ENCODE measurements around the gene CDH4.

DNA sequence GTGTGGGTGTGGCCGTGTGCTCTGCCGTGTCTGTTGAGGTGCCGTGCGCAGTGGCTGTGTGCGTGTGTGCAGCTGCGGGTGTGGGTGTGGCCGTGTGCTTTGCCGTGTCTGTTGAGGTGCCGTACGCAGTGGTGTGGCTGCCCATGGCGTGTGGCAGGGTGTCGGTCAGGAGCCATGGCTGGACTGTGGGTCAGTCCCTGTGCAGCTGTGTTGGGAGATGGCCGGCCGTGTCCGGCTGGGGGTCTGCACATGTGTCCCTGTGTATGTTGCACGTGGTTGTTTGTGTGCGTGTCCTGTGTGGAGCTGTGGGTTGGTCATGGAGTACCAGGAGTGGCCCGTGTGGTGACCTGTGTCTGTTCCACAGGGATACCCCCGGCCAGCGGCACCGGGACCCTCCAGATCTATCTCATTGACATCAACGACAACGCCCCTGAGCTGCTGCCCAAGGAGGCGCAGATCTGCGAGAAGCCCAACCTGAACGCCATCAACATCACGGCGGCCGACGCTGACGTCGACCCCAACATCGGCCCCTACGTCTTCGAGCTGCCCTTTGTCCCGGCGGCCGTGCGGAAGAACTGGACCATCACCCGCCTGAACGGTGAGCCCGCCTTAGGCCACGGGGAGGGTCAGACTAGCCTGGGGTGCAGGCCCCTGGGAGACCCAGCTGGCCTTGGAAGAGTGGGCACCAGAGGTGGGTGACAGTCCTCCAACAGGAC is 675.9 kb downstream of the CDH4 start:
- TF ChIP-seq, protein P1, sequence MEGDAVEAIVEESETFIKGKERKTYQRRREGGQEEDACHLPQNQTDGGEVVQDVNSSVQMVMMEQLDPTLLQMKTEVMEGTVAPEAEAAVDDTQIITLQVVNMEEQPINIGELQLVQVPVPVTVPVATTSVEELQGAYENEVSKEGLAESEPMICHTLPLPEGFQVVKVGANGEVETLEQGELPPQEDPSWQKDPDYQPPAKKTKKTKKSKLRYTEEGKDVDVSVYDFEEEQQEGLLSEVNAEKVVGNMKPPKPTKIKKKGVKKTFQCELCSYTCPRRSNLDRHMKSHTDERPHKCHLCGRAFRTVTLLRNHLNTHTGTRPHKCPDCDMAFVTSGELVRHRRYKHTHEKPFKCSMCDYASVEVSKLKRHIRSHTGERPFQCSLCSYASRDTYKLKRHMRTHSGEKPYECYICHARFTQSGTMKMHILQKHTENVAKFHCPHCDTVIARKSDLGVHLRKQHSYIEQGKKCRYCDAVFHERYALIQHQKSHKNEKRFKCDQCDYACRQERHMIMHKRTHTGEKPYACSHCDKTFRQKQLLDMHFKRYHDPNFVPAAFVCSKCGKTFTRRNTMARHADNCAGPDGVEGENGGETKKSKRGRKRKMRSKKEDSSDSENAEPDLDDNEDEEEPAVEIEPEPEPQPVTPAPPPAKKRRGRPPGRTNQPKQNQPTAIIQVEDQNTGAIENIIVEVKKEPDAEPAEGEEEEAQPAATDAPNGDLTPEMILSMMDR (IDR thresholded peaks at IDR 0.05), result no peak
- TF ChIP-seq ZFX (IDR thresholded peaks at IDR 0.05; ENCODE audit: borderline replicate concordance), result no peak
